Fibroblast of the aortic adventitia (primary cell): ENCODE data around the gene PGA4. TPM values are rescaled to one million over a fixed set of nuclear protein-coding genes. Genes with fewer than 3 reads are reported as not detected.
"Not testable (repeated sequence)": the region's sequence is repeated elsewhere in the genome, so short reads cannot be mapped to it uniquely, and the experiment has no call there.

ENCODE experiments used
- DNase-seq: peaks from one replicate; pipeline ENCODE4 v3.0.0-alpha.2; 2010; ENCODE audit warnings: low read depth
- H3K4me3 ChIP-seq: 2 replicates; pipeline ENCODE4 v1.5.1; 2011; ENCODE audit warnings: low read depth, mild to moderate bottlenecking, control low read depth, low read length, moderate library complexity
- total RNA-seq: library from RNA; depleted of rRNA; stranded (reverse); fragments of >200 nt; gene quantifications from 2 replicates; pipeline ENCODE4 v1.2.3, GENCODE V29; 2012; ENCODE audit warnings: low replicate concordance
- TF ChIP-seq, protein P1 (sequence below): IDR thresholded peaks from 2 replicates; pipeline ENCODE4 v1.5.1; 2011; ENCODE audit warnings: mild to moderate bottlenecking, low read length, control low read depth, inconsistent platforms; ENCODE audit not compliant: insufficient read depth

PGA4 gene
- not detected in 2 replicates for total RNA-seq

DNA sequence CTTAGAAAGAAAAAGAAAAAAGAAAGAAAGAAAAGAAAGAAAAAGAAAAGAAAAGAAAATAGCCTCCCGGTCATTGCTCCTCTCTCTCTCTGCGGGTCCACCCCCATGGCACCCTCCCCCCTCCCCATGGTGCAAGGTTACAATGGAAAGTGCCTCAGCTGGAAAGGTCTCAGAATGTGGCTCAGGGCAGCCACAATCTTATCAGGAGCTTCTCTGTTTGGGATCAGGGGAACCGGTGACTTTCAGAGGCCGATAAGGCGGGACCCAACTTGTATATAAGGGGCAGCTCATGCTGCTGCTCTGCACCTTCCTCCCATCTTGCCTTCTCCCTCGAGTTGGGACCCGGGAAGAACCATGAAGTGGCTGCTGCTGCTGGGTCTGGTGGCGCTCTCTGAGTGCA is at the start of gene PGA4:
Gene PGA4, plus strand, starts transcription at position 301 of the 400 bp plus-strand sequence. Its CDS starts 54 bp downstream, at position 355.
- DNase-seq, H3K4me3 ChIP-seq: not testable (repeated sequence)

DNA sequence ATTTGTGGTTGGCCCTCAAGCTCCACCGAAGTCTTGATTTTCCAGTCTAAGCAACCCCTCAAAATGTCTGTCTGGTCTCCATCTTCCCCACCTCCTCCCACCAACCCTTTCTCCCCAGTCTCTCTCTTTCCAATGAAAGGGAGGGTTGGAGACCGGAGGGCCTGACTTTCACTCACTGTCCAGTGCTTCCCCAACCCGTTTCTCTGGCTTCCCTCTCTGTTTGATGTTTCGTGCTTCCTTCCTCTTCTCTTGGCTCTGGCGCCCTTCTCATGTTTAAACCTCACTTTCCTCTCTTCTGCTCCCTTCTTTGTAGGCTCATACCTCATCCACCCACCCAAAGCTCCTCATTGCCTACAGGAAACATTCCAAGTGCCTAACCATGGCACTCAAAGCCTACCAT is 49.8 kb upstream of the PGA4 start:
- TF ChIP-seq, protein P1, sequence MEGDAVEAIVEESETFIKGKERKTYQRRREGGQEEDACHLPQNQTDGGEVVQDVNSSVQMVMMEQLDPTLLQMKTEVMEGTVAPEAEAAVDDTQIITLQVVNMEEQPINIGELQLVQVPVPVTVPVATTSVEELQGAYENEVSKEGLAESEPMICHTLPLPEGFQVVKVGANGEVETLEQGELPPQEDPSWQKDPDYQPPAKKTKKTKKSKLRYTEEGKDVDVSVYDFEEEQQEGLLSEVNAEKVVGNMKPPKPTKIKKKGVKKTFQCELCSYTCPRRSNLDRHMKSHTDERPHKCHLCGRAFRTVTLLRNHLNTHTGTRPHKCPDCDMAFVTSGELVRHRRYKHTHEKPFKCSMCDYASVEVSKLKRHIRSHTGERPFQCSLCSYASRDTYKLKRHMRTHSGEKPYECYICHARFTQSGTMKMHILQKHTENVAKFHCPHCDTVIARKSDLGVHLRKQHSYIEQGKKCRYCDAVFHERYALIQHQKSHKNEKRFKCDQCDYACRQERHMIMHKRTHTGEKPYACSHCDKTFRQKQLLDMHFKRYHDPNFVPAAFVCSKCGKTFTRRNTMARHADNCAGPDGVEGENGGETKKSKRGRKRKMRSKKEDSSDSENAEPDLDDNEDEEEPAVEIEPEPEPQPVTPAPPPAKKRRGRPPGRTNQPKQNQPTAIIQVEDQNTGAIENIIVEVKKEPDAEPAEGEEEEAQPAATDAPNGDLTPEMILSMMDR: no peak
- DNase-seq: no peak
- no peak overlapping the region for H3K4me3 ChIP-seq

DNA sequence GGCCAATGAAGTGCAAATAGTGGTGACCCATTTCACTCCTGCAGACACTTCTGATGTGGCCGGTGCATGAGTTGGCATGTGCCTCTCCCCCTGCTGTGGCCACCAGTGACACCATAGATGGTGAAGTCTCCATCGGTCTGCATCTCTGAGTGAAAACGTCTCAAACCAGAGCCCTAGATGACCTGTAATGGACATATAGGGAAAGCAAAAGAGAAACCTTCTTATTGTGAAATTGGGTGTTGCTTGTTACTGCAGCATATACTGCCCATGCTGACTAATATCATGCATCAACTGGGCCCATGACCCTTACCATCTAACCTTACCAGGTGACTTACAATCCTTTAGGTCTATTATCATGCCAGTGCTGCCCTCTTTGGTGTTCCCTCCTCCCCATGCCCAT is 49.3 kb upstream of the PGA4 start:
- no peak for DNase-seq
- no peak overlapping the region for H3K4me3 ChIP-seq
- TF ChIP-seq, protein P1: no peak

DNA sequence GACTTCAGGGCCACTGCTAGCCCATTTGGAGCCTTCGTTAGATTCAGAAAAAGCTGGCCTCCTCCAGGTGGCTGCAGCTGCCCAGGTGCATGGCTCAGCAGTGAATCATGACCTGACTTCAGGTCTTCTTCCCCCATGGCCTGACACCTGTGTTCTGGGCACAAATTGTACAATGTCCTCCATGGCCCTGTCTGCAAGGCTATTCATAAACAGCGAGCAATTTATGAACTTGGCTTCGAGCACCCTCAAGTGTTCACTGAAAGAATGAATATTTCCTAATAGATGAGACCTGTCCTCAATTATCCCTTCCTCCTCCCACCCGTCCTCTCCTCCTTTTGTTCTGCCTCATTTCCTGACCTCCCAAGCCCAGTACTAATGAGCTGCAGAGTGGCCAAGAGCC is 48.7 kb upstream of the PGA4 start:
- TF ChIP-seq, protein P1: peak; percentile 21
- DNase-seq: peak; percentile 47
- no peak overlapping the region for H3K4me3 ChIP-seq

DNA sequence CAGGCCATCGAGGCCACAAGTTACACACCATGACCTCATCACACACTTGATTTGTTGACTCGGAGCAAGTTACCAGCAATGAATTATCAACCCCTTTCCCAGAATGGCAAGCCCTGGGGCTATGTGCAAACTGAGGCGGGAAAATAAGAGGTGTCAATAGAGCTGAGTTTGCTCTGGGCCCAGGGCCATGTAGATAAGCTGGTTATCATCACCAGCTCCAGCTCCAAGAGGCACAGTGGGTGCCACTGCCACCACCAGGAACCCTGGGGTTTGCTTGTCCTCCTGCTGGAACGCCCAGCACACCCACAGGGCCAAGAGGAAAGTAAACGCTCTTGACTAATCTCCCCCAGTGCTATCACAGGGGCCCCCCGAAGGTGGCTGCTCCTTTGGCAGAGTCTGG is 47.9 kb upstream of the PGA4 start:
- DNase-seq: no peak
- TF ChIP-seq, protein P1: no peak
- no peak overlapping the region for H3K4me3 ChIP-seq

DNA sequence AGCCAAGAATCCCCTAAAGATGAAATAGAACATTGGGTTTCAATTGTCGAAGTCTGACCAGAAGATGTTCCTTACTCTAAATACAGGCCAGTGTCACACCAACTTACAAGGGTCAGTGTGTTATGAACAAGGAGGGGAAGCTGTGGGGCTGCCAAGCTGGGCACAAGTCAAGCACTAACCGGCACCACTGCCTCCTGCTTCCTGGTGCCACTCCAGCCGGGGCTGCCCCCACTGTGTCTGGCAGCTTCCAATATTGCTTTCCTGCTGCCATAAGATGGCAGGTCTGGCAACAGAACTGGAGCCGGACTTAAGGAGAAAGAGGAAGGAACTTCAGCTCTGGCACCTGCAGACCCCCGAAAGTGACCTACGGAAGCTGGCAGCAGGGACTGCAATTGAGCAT is 47.2 kb upstream of the PGA4 start:
- no peak overlapping the region for H3K4me3 ChIP-seq
- TF ChIP-seq, protein P1: no peak
- no peak for DNase-seq

DNA sequence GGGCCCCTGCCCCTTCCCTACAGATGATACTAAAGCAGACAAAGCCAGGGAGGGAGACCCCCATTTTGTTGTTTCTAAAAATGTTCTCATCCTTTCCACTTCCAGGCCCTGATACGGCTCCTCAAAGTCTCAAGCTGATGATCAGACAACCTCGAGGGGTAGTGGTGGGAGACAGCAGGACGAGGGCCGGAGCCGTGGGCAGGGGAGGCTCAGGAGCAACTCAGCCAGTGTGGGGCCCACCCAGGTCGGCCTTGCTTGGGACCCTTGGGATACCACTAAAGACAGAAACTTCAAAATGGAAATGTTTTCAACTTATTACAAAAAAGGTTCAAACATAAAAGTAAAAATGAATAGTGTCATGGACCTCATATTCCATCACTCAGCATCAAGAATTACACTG is 45.7 kb upstream of the PGA4 start:
- TF ChIP-seq, protein P1: no peak
- H3K4me3 ChIP-seq: no peak overlapping the region
- DNase-seq: no peak

DNA sequence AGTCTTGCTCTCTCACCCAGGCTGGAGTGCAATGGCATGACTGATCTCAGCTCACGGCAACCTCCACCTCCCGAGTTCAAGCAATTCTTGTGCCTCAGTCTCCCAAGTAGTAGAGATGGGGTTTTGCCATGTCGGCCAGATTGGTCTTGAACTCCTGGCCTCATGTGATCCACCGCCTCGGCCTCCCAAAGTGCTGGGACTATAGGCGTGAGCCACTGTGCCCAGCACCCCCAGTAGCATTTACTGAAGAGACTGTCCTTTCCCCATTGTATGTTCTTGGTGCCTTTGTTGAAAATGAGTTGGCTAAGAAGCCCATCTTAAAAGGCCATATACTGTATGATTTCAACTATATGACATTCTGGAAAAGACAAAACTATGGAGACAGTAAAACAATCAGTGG is 41.9 kb upstream of the PGA4 start:
- H3K4me3 ChIP-seq, DNase-seq: not testable (repeated sequence)
